ENCODE data around the gene ARID3C. TPM values are rescaled to one million over a fixed set of nuclear protein-coding genes. Genes with fewer than 3 reads are reported as not detected.

The ARID3C gene
- polyA plus RNA-seq, 2 of the 4 experiments (the other 2 are of a cell fraction) = 0.09 to 0.12 TPM

- CTCF ChIA-PET = interaction anchor here (0.8 to 17.1 kb wide), 11 partner anchors 11 to 176 kb away, joined by 3 to 168 read pairs (median 5); no protein-coding TSS in a partner anchor
- Histone ChIP-seq H3K4me3 (no peak overlapping the region), H3K9me3 (no peaks in the 10 kb centered on the region), H3K27ac (no peak overlapping the region), H3K4me2 (no peak overlapping the region), H3K4me1 (no peaks in the 10 kb centered on the region)
- DNase-seq (ENCODE audit: low read depth in 1 of 2, low spot score in 1 of 2) (no peak), ATAC-seq (no peak), FAIRE-seq (no peak)
- TF ChIP-seq EHF (CRISPR knock-in tag; IDR thresholded peaks at IDR 0.05) = no peak
- no peak for TF ChIP-seq NPAS2 (CRISPR knock-in tag; IDR thresholded peaks at IDR 0.05; ENCODE audit: borderline replicate concordance)
- POLR2A ChIA-PET = no interaction called here
- 66% methylated on average over 5 of the region's 5 CpGs for WGBS (ENCODE audit: missing lambda C conversion rate)
These were observed 49.1 kb downstream of the ARID3C start for GRCh38 chr9:34579808-34580163.

- FAIRE-seq = no peak
- peak in 1 of 2 experiments; percentile 10; a peak in 1 of 6 replicates for ATAC-seq
- WGBS (ENCODE audit: missing lambda C conversion rate) = 61% methylated on average over 17 of the region's 17 CpGs
- Histone ChIP-seq H3K27ac (no peak overlapping the region), H3K4me3 (no peak overlapping the region), H3K9me3 (no peaks in the 10 kb centered on the region), H3K4me1 (no peaks in the 10 kb centered on the region), H3K4me2 (no peak overlapping the region)
- DNase-seq (ENCODE audit: low read depth in 1 of 2, low spot score in 1 of 2) = no peak
- ChIA-PET POLR2A (no interaction called here), CTCF (interaction anchor here (0.8 to 17.1 kb wide), 10 partner anchors 10 to 175 kb away, joined by 3 to 168 read pairs (median 6); no protein-coding TSS in a partner anchor)
- no peak for TF ChIP-seq RNF2 (IDR thresholded peaks at IDR 0.05; ENCODE audit: borderline replicate concordance, low read depth)
- TF ChIP-seq EHMT2 (IDR thresholded peaks at IDR 0.05; ENCODE audit: low read depth) = no peak
- TF ChIP-seq KDM5A (IDR thresholded peaks at IDR 0.05) = no peak
- no peak for TF ChIP-seq NPAS2 (CRISPR knock-in tag; IDR thresholded peaks at IDR 0.05; ENCODE audit: borderline replicate concordance)
- no peak for TF ChIP-seq HDAC2 (IDR thresholded peaks at IDR 0.05)
- TF ChIP-seq TFCP2L1 (CRISPR knock-in tag; IDR thresholded peaks at IDR 0.05) = no peak
- TF ChIP-seq MAX (IDR thresholded peaks at IDR 0.05) = no peak
- no peak for TF ChIP-seq BCL3 (IDR thresholded peaks at IDR 0.05)
- TF ChIP-seq MAFK (IDR thresholded peaks at IDR 0.05; ENCODE audit: partially characterized antibody) = no peak
- no peak for TF ChIP-seq SREBF2 (IDR thresholded peaks at IDR 0.05)
- TF ChIP-seq ZSCAN20 (CRISPR knock-in tag; IDR thresholded peaks at IDR 0.05) = no peak
- no peak for TF ChIP-seq ZNF302 (CRISPR knock-in tag; IDR thresholded peaks at IDR 0.05)
- TF ChIP-seq USF2 (IDR thresholded peaks at IDR 0.05) = no peak
- no peak for TF ChIP-seq PBX3 (IDR thresholded peaks at IDR 0.05)
- no peak for TF ChIP-seq RCOR1 (IDR thresholded peaks at IDR 0.05; ENCODE audit: low read depth, low read length)
- no peak for TF ChIP-seq ZC3H11A (IDR thresholded peaks at IDR 0.05)
- no peak for TF ChIP-seq ELK1 (IDR thresholded peaks at IDR 0.05; ENCODE audit: low read depth, low read length)
- no peak for TF ChIP-seq PHF8 (IDR thresholded peaks at IDR 0.05; ENCODE audit: borderline replicate concordance, low read depth)
- no peak for TF ChIP-seq EHF (CRISPR knock-in tag; IDR thresholded peaks at IDR 0.05)
- no peak for TF ChIP-seq POLR2AphosphoS2 (conservative IDR thresholded peaks at IDR 0.05; ENCODE audit: low read length)
These were observed 49.6 kb downstream of the ARID3C start for GRCh38 chr9:34579104-34579807.

Data from A549 (cell line).